Sigmoid colon (tissue), 7 donors: ENCODE results near the gene ISYNA1. TPM values are rescaled to one million over a fixed set of nuclear protein-coding genes. Genes with fewer than 3 reads are reported as not detected.
A peak's percentile ranks its signal among the peaks of the same experiment; 100 is the strongest.

Experiments used
- DNase-seq: peaks from one replicate; pipeline ENCODE4 v3.0.0-alpha.2; 2019
- H3K27ac ChIP-seq, 4 donors: fragments of 200-600 bp; sonication (generic); one replicate each; pipeline ENCODE4 v1.5.1; 2016 to 2019; ENCODE audit warnings: mild to moderate bottlenecking in 1 of 4
- H3K27me3 ChIP-seq, 3 donors: fragments of 200-600 bp; sonication (generic); one replicate each; pipeline ENCODE4 v1.5.1; 2019; ENCODE audit warnings: mild to moderate bottlenecking in 1 of 3
- H3K36me3 ChIP-seq, 4 donors: fragments of 200-600 bp; sonication (generic); one replicate each; pipeline ENCODE4 v1.5.1; 2016 to 2019
- H3K4me1 ChIP-seq, 4 donors: fragments of 200-600 bp; sonication (generic); one replicate each; pipeline ENCODE4 v1.5.1; 2017 to 2019
- H3K4me3 ChIP-seq, 4 donors: fragments of 200-600 bp; sonication (generic); one replicate each; pipeline ENCODE4 v1.5.1; 2017 to 2019; ENCODE audit warnings: mild to moderate bottlenecking in 2 of 4, moderate library complexity in 1 of 4
- H3K9me3 ChIP-seq, 4 donors: fragments of 200-600 bp in 3 of 4; sonication (generic) in 3 of 4; one replicate each; pipeline versions ENCODE4 v1.5.1 to v1.6.1; 2013 to 2019
- CTCF ChIP-seq, 4 experiments: fragments of 450-650 bp in 3 of 4; fragments of 200-600 bp in 1 of 4; IDR thresholded peaks; one replicate each; pipeline ENCODE4 v1.5.1; 2016 to 2019; ENCODE audit warnings: antibody characterized with exemption in 4 of 4, mild to moderate bottlenecking in 3 of 4, moderate library complexity in 2 of 4
- EP300 ChIP-seq, 4 donors: sonication (generic); formaldehyde crosslinking; IDR thresholded peaks; one replicate each; pipeline ENCODE4 v1.6.1; 2017; ENCODE audit warnings: antibody characterized with exemption in 4 of 4
- POLR2A ChIP-seq, 2 donors: fragments of 450-650 bp; IDR thresholded peaks; one replicate each; pipeline ENCODE4 v1.6.1; 2016; ENCODE audit warnings: antibody characterized with exemption in 2 of 2, mild to moderate bottlenecking in 2 of 2, moderate library complexity in 2 of 2
- POLR2AphosphoS5 ChIP-seq, 4 donors: sonication (generic); formaldehyde crosslinking; IDR thresholded peaks; one replicate each; pipeline ENCODE4 v1.6.1; 2017; ENCODE audit warnings: antibody characterized with exemption in 4 of 4
- WGBS, 2 donors: extraction: QIAGEN DNeasy Blood & Tissue Kit; methylation state at CpG; one replicate each; pipeline ENCODE4 v1.1.7; 2013; 5-methylcytosine and 5-hydroxymethylcytosine counted together
- intact Hi-C: fragments of 100-400 bp; cut with DNase I; formaldehyde crosslinking; loops from one replicate; pipeline ENCODE4 v1.15.1; 2023
- polyA plus RNA-seq, 3 donors: library from polyadenylated mRNA; stranded (reverse); fragments of 200-250 nt; gene quantifications; one replicate each; pipeline ENCODE4 v1.2.3, GENCODE V29; 2013
- total RNA-seq, 4 donors: library from RNA; depleted of rRNA; stranded (reverse); fragments of >200 nt; gene quantifications; one replicate each; pipeline ENCODE4 v1.1.0, GENCODE V29; 2016
- donor health status: healthy with polysubstance abuse.
- donor health status: Bipolar disorder and iron deficiency.
- donor health status: healthy.

ISYNA1 gene
- total and polyA plus RNA-seq, 7 donors, result 3.7 to 18.7 (median 10.2) TPM

DNA sequence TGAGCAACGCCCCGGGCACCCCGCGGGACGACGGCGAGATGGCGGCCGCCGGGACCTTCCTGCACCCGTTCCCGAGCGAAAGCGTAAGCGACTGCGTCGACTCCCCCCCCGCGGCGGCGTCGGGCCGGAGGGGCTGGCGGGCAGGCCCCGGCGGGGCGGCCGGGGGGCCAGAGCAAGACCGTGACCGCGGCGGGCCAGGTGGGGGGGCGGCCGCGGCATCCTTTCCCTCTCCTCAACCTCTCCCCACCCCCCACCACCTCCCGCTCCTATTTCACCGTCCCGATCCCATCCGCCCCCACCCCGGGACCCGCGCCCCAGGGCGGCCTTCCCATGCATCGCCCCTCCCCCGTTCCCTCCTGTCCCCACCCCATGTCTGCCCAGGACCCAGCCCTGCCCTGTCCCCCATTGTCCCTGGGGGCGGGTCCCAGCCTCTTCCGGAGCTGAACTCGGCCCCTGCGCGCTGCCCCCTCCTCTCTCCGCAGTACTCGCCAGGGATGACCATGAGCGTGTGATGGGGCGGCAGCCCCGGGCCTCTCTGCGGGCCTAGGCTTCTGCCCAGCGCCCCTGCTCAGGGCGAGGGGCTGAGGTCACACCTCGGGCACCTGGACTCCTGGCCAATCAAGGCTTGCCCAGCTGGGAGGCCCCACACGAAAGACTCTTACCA, 4.1 kb downstream of the ISYNA1 start:
- Histone ChIP-seq H3K27ac (peak overlapping the region; percentile 28 to 66 (median 55)), H3K4me1 (peaks cover under 1 to 58% (median 54%) of the 10 kb centered on the region in 4 donors), H3K27me3 (peaks cover 4 to 55% (median 22%) of the 10 kb centered on the region in 3 donors), H3K9me3 (no peaks in the 10 kb centered on the region), H3K36me3 (peaks cover 0 to 11% (median 0%) of the 10 kb centered on the region in 4 donors), H3K4me3 (peak overlapping the region; percentile 29 to 57 (median 49))
- TF ChIP-seq EP300 (IDR thresholded peaks at IDR 0.05) (no peak), POLR2AphosphoS5 (IDR thresholded peaks at IDR 0.05) (no peak), POLR2A (IDR thresholded peaks at IDR 0.05) (no peak), CTCF (IDR thresholded peaks at IDR 0.05) (no peak)
- peak; percentile 58 for DNase-seq
- WGBS, 2 donors, result 43 to 76% methylated on average over 60 of the region's 60 CpGs
- intact Hi-C loops, result no loop called here

- DNase-seq, result peak; percentile 76
- Histone ChIP-seq H3K27me3 (peaks cover 4 to 48% (median 15%) of the 10 kb centered on the region in 3 donors), H3K4me1 (peaks cover 4 to 58% (median 53%) of the 10 kb centered on the region in 4 donors), H3K27ac (peak overlapping the region; percentile 28 to 66 (median 55)), H3K36me3 (peaks cover 0 to 11% (median 0%) of the 10 kb centered on the region in 4 donors), H3K4me3 (peak overlapping the region; percentile 29 to 57 (median 49)), H3K9me3 (no peaks in the 10 kb centered on the region)
- TF ChIP-seq EP300 (IDR thresholded peaks at IDR 0.05) (no peak), POLR2AphosphoS5 (IDR thresholded peaks at IDR 0.05) (peak in 3 of 4 donors; percentile 5 to 28 (median 9))
- 29 to 71% methylated on average over 58 to 59 of the region's 59 CpGs for WGBS, 2 donors
- intact Hi-C loops, result no loop called here
Observed at GRCh38 chr19:18433015-18433691, 4.8 kb downstream of the ISYNA1 start.

DNA sequence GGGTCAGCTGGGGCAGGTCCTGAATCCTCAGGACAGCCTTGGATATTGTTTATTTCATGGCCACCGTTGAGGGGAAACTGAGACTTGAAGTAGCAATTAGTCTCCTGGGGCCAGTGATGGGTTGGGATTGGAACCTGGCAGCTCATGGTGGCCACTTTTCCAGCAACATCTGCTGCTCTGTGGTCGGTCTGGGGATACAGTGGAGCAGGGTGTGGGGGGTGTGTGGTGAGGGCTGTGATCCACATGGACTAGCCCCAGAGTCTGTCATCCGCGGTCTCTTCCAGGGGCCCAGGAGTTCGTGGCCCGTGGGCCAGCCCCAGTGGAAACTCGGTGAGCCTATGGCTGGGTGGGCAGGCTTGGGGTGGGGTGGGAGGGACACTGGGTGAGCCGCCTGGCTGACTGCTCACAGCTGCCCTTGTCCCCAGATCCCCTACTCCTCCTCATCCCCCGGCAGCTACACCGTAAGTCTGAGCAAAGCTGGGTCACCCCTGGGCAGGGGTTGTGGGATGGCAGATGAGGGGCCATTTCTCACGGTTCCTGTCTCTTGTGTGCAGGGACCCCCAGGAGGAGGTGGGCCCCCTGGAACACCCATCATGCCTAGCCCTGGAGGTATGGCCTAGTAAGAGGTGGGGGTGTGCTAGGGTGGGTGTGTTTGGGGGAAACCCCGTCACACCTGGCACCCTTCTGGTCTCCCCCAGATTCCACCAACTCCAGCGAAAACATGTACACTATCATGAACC, 5.5 kb downstream of the ISYNA1 start:
- peaks cover 4 to 53% (median 46%) of the 10 kb centered on the region in 4 donors for H3K4me1 ChIP-seq
- WGBS, 2 donors, result 77 to 90% methylated on average over 13 of the region's 13 CpGs
- peak overlapping the region; percentile 28 to 66 (median 55) for H3K27ac ChIP-seq
- peak overlapping the region in 2 of 4 donors; percentile 57 for H3K4me3 ChIP-seq
- no peaks in the 10 kb centered on the region for H3K9me3 ChIP-seq
- TF ChIP-seq POLR2AphosphoS5 (IDR thresholded peaks at IDR 0.05), result no peak
- no peak for TF ChIP-seq CTCF (IDR thresholded peaks at IDR 0.05)
- TF ChIP-seq POLR2A (IDR thresholded peaks at IDR 0.05), result no peak
- TF ChIP-seq EP300 (IDR thresholded peaks at IDR 0.05), result no peak
- H3K36me3 ChIP-seq, result peaks cover 0 to 11% (median 0%) of the 10 kb centered on the region in 4 donors
- peaks cover under 1 to 41% (median 8%) of the 10 kb centered on the region in 3 donors for H3K27me3 ChIP-seq
- intact Hi-C loops, result no loop called here
- DNase-seq, result peak; percentile 66

- Histone ChIP-seq H3K4me1 (peaks cover 4 to 52% (median 40%) of the 10 kb centered on the region in 4 donors), H3K36me3 (peaks cover 0 to 11% (median 0%) of the 10 kb centered on the region in 4 donors), H3K9me3 (no peaks in the 10 kb centered on the region), H3K4me3 (no peak overlapping the region), H3K27ac (no peak overlapping the region), H3K27me3 (peaks cover 0 to 32% (median 0%) of the 10 kb centered on the region in 3 donors)
- peak; percentile 66 for DNase-seq
- WGBS, 2 donors, result 85 to 91% methylated on average over 34 of the region's 34 CpGs
- intact Hi-C loops, result no loop called here
- no peak for TF ChIP-seq POLR2AphosphoS5 (IDR thresholded peaks at IDR 0.05)
- TF ChIP-seq CTCF (IDR thresholded peaks at IDR 0.05), result no peak
Observed at GRCh38 chr19:18431351-18432197, 6.4 kb downstream of the ISYNA1 start.
